ENCODE measurements around the gene KAZN. TPM values are rescaled to one million over a fixed set of nuclear protein-coding genes. Genes with fewer than 3 reads are reported as not detected.
A peak's percentile ranks its signal among the peaks of the same experiment; 100 is the strongest.

Gene KAZN
- total RNA-seq = 2.8 and 6.4 TPM in 2 replicates

- no peak for TF ChIP-seq CTCF (IDR thresholded peaks at IDR 0.05; ENCODE audit: insufficient read depth, low read length, poor library complexity, severe bottlenecking)
- peaks cover 26% of the 10 kb centered on the region for H3K27me3 ChIP-seq (ENCODE audit: control insufficient read depth, insufficient read depth, low read length)
- H3K4me3 ChIP-seq (ENCODE audit: low read depth, low read length) = peak within 1 kb of the TSS; percentile 62
- no peaks in the 10 kb centered on the region for H3K36me3 ChIP-seq (ENCODE audit: control insufficient read depth, insufficient read depth, low read length)
- DNase-seq (ENCODE audit: low read depth) = no peak
These were observed at the start of gene KAZN for GRCh38 chr1:14598498-14599182. Gene KAZN, plus strand, starts transcription at chr1:14598685.

GRCh38 chr1:14549897-14550620 lies 48.4 kb upstream of the KAZN start:
- TF ChIP-seq CTCF (IDR thresholded peaks at IDR 0.05; ENCODE audit: insufficient read depth, low read length, poor library complexity, severe bottlenecking) = no peak
- Histone ChIP-seq H3K36me3 (ENCODE audit: control insufficient read depth, insufficient read depth, low read length) (no peaks in the 10 kb centered on the region), H3K4me3 (ENCODE audit: low read depth, low read length) (no peak overlapping the region)

DNA sequence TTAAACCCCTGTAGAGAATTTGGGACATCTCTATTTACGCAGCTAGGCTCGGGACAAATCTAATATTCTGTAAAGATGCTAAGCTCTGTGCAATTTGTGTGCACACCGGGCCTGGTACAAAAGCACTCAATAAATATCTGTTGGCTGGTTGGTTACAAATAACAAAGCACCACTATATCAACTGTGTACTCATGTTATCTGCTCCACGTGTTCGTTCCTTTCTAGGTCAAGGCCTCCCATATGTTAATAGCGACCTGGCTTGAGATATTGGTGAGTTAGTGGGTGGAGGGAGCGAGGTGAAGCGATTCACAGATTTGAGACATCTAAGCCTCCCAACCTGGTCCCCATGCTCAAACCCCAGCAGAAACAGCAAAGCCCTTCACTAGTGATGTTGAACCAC lies 47.1 kb upstream of the KAZN start:
- Histone ChIP-seq H3K27me3 (ENCODE audit: control insufficient read depth, insufficient read depth, low read length) (no peaks in the 10 kb centered on the region), H3K4me3 (ENCODE audit: low read depth, low read length) (no peak overlapping the region), H3K36me3 (ENCODE audit: control insufficient read depth, insufficient read depth, low read length) (no peaks in the 10 kb centered on the region)
- DNase-seq (ENCODE audit: low read depth) = no peak
- no peak for TF ChIP-seq CTCF (IDR thresholded peaks at IDR 0.05; ENCODE audit: insufficient read depth, low read length, poor library complexity, severe bottlenecking)

More at GRCh38 chr1:14549897-14550620, 48.4 kb upstream of the KAZN start:
- no peaks in the 10 kb centered on the region for H3K27me3 ChIP-seq (ENCODE audit: control insufficient read depth, insufficient read depth, low read length)
- no peak for DNase-seq (ENCODE audit: low read depth)

DNA sequence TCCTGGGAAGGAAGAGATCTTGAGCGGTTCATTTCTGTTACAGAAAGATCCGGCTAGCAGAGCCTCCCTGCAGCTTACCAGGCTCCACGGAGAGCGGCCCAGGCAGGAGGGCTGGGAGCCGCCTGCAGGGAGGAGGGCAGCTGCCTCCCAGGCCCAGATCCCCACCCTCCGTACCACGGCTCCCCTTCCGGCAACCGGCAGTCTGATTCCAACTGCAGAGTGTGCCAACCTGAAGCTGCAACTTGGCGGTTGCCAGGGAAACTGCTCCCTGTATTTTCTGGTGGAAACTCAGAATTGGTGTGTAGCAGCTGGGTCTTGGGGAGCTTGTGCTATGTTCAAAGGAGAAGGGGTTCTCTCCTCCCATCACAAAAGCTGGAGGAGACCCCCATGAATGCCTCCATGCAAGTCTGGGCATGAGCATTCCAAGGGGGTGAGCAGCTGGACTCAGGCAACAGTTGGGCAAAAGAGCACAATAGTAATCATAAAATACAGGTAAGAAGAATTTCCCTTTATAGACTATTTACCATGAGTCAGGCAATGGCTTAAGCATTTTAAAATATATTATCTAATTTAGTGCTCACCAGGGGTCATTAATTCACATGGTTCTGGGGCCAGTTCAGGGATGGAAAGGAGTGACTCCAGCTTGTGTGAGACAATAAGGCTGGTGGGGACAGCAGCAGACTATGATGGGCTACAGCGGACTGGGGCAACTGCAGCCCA lies 46.1 kb upstream of the KAZN start:
- no peaks in the 10 kb centered on the region for H3K27me3 ChIP-seq (ENCODE audit: control insufficient read depth, insufficient read depth, low read length)
- no peak overlapping the region for H3K4me3 ChIP-seq (ENCODE audit: low read depth, low read length)
- H3K36me3 ChIP-seq (ENCODE audit: control insufficient read depth, insufficient read depth, low read length) = no peaks in the 10 kb centered on the region
- no peak for DNase-seq (ENCODE audit: low read depth)
- TF ChIP-seq CTCF (IDR thresholded peaks at IDR 0.05; ENCODE audit: insufficient read depth, low read length, poor library complexity, severe bottlenecking) = no peak

GRCh38 chr1:14553711-14554110 lies 44.8 kb upstream of the KAZN start:
- no peak for TF ChIP-seq CTCF (IDR thresholded peaks at IDR 0.05; ENCODE audit: insufficient read depth, low read length, poor library complexity, severe bottlenecking)
- H3K4me3 ChIP-seq (ENCODE audit: low read depth, low read length) = no peak overlapping the region
- H3K36me3 ChIP-seq (ENCODE audit: control insufficient read depth, insufficient read depth, low read length) = no peaks in the 10 kb centered on the region
- no peaks in the 10 kb centered on the region for H3K27me3 ChIP-seq (ENCODE audit: control insufficient read depth, insufficient read depth, low read length)
- DNase-seq (ENCODE audit: low read depth) = peak; percentile 88

All from kidney epithelial cell (primary cell).